Sigmoid colon (tissue), 7 donors: ENCODE data around the gene DZIP1. TPM values are rescaled to one million over a fixed set of nuclear protein-coding genes. Genes with fewer than 3 reads are reported as not detected.

Experiments
- DNase-seq: peaks from one replicate; pipeline ENCODE4 v3.0.0-alpha.2; 2019
- H3K27ac ChIP-seq, 4 donors: fragments of 200-600 bp; sonication (generic); one replicate each; pipeline ENCODE4 v1.5.1; 2016 to 2019; ENCODE audit warnings: mild to moderate bottlenecking in 1 of 4
- H3K27me3 ChIP-seq, 3 donors: fragments of 200-600 bp; sonication (generic); one replicate each; pipeline ENCODE4 v1.5.1; 2019; ENCODE audit warnings: mild to moderate bottlenecking in 1 of 3
- H3K36me3 ChIP-seq, 4 donors: fragments of 200-600 bp; sonication (generic); one replicate each; pipeline ENCODE4 v1.5.1; 2016 to 2019
- H3K4me1 ChIP-seq, 4 donors: fragments of 200-600 bp; sonication (generic); one replicate each; pipeline ENCODE4 v1.5.1; 2017 to 2019
- H3K4me3 ChIP-seq, 4 donors: fragments of 200-600 bp; sonication (generic); one replicate each; pipeline ENCODE4 v1.5.1; 2017 to 2019; ENCODE audit warnings: mild to moderate bottlenecking in 2 of 4, moderate library complexity in 1 of 4
- H3K9me3 ChIP-seq, 4 donors: fragments of 200-600 bp in 3 of 4; sonication (generic) in 3 of 4; one replicate each; pipeline versions ENCODE4 v1.5.1 to v1.6.1; 2013 to 2019
- CTCF ChIP-seq, 4 experiments: fragments of 450-650 bp in 3 of 4; fragments of 200-600 bp in 1 of 4; IDR thresholded peaks; one replicate each; pipeline ENCODE4 v1.5.1; 2016 to 2019; ENCODE audit warnings: antibody characterized with exemption in 4 of 4, mild to moderate bottlenecking in 3 of 4, moderate library complexity in 2 of 4
- EP300 ChIP-seq, 4 donors: sonication (generic); formaldehyde crosslinking; IDR thresholded peaks; one replicate each; pipeline ENCODE4 v1.6.1; 2017; ENCODE audit warnings: antibody characterized with exemption in 4 of 4
- POLR2A ChIP-seq, 2 donors: fragments of 450-650 bp; IDR thresholded peaks; one replicate each; pipeline ENCODE4 v1.6.1; 2016; ENCODE audit warnings: antibody characterized with exemption in 2 of 2, mild to moderate bottlenecking in 2 of 2, moderate library complexity in 2 of 2
- POLR2AphosphoS5 ChIP-seq, 4 donors: sonication (generic); formaldehyde crosslinking; IDR thresholded peaks; one replicate each; pipeline ENCODE4 v1.6.1; 2017; ENCODE audit warnings: antibody characterized with exemption in 4 of 4
- WGBS, 2 donors: extraction: QIAGEN DNeasy Blood & Tissue Kit; methylation state at CpG; one replicate each; pipeline ENCODE4 v1.1.7; 2013; 5-methylcytosine and 5-hydroxymethylcytosine counted together
- intact Hi-C: fragments of 100-400 bp; cut with DNase I; formaldehyde crosslinking; loops from one replicate; pipeline ENCODE4 v1.15.1; 2023
- polyA plus RNA-seq, 3 donors: library from polyadenylated mRNA; stranded (reverse); fragments of 200-250 nt; gene quantifications; one replicate each; pipeline ENCODE4 v1.2.3, GENCODE V29; 2013
- total RNA-seq, 4 donors: library from RNA; depleted of rRNA; stranded (reverse); fragments of >200 nt; gene quantifications; one replicate each; pipeline ENCODE4 v1.1.0, GENCODE V29; 2016
- donor health status: healthy with polysubstance abuse.
- donor health status: Bipolar disorder and iron deficiency.
- donor health status: healthy.

Gene DZIP1
- total and polyA plus RNA-seq, 7 donors, result 1.8 to 41.8 (median 17.5) TPM

DNA sequence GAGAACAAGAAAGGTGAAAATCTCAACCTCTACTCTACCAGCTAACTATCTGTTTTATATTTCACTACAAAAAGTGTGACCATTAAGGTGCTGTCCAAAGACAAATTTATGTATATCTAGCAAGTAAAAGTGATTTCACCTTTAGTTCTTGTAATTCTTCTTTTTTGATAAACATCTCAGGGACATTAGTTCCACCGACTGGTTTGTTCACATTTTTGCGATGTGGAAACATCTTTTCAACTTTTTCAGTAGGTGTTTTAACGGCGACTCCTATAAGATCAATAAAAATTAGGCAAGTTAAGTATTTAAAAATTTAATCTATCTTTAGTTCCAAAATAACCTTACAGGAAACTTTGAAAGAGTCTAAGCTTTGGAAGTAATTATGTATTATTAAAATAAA lies 58.6 kb downstream of the DZIP1 start:
- no peaks in the 10 kb centered on the region for H3K9me3 ChIP-seq
- WGBS, 2 donors, result 89 to 91% methylated on average over 4 of the region's 4 CpGs
- no peak overlapping the region for H3K4me3 ChIP-seq
- no peak overlapping the region for H3K27ac ChIP-seq
- no peaks in the 10 kb centered on the region for H3K27me3 ChIP-seq
- DNase-seq, result no peak
- TF ChIP-seq POLR2A (IDR thresholded peaks at IDR 0.05), result no peak
- no peak for TF ChIP-seq CTCF (IDR thresholded peaks at IDR 0.05)
- no peak for TF ChIP-seq POLR2AphosphoS5 (IDR thresholded peaks at IDR 0.05)
- TF ChIP-seq EP300 (IDR thresholded peaks at IDR 0.05), result no peak
- intact Hi-C loops, result no loop called here
- peaks cover 7 to 95% (median 14%) of the 10 kb centered on the region in 4 donors for H3K36me3 ChIP-seq
- H3K4me1 ChIP-seq, result no peaks in the 10 kb centered on the region

DNA sequence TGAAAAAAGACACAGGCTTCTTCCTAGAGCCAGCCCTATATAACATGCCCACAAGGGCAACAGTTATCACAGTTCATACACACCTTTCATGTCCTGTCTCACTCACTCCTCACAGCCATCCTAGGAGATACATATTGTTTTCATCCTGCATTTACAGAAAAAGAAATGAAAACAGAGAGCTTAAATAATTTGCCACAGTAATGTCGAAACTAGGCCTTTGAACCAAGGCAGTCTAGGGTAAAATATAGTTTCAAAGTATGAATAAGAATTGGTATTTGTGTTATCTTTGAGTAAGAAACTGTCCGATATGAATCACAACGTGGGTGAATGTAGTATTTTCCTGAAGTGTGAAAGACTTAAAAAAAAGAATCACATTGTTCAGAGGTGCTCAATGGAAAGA lies 65.2 kb downstream of the DZIP1 start:
- TF ChIP-seq POLR2AphosphoS5 (IDR thresholded peaks at IDR 0.05) (no peak), EP300 (IDR thresholded peaks at IDR 0.05) (no peak), CTCF (IDR thresholded peaks at IDR 0.05) (no peak), POLR2A (IDR thresholded peaks at IDR 0.05) (no peak)
- Histone ChIP-seq H3K36me3 (peaks cover 0 to 53% (median 8%) of the 10 kb centered on the region in 4 donors), H3K9me3 (no peaks in the 10 kb centered on the region), H3K4me3 (no peak overlapping the region), H3K27ac (no peak overlapping the region), H3K4me1 (no peaks in the 10 kb centered on the region), H3K27me3 (no peaks in the 10 kb centered on the region)
- no peak for DNase-seq
- WGBS, 2 donors, result 81 to 88% methylated on average over 3 of the region's 3 CpGs
- intact Hi-C loops, result no loop called here

DNA sequence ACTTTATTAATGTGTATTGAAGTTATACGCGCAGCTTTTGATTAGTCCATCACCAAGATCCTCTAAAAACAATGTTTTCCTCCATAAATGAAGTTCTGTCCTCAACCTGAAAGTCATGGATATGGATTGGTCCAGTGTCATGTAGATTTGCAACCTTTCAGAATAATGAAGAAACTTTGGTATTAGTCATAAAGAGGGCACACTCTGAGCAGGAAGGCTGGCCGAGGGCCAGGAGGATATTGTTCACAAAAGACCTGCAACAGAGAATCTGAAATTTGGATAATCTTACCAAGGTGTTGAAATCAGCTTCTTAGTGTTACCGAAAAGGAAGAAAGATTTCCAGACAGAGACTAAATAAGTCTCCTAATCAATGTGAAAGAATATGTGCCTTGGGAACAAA lies 71.3 kb downstream of the DZIP1 start:
- Histone ChIP-seq H3K36me3 (no peaks in the 10 kb centered on the region), H3K9me3 (no peaks in the 10 kb centered on the region), H3K4me3 (no peak overlapping the region), H3K4me1 (no peaks in the 10 kb centered on the region), H3K27me3 (no peaks in the 10 kb centered on the region), H3K27ac (no peak overlapping the region)
- intact Hi-C loops, result no loop called here
- no peak for DNase-seq
- TF ChIP-seq POLR2AphosphoS5 (IDR thresholded peaks at IDR 0.05) (no peak), EP300 (IDR thresholded peaks at IDR 0.05) (no peak), POLR2A (IDR thresholded peaks at IDR 0.05) (no peak), CTCF (IDR thresholded peaks at IDR 0.05) (no peak)
- WGBS, 2 donors, result 92 to 93% methylated on average over 4 of the region's 4 CpGs

DNA sequence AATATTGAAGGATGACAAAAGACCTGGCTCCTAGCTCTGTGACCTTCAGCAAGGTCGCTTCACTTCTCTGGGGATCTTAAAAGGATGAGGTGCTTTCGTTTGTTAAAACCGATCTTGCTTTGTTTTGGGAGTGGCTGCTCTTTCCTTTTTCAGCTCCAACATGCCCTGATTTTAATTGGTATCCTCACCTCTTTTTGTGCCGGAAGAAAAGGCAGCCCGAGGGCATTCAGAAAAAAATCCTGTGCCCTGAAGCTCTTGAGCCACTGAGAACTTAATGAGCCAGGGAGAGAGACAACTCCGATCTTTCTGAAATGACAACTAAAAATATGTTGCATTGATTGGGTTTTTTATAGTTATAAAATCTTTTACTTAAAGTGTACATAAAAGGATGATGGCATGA lies 72.6 kb downstream of the DZIP1 start:
- 69 to 82% methylated on average over 6 of the region's 6 CpGs for WGBS, 2 donors
- Histone ChIP-seq H3K27me3 (no peaks in the 10 kb centered on the region), H3K9me3 (no peaks in the 10 kb centered on the region), H3K36me3 (no peaks in the 10 kb centered on the region), H3K27ac (no peak overlapping the region), H3K4me1 (no peaks in the 10 kb centered on the region), H3K4me3 (no peak overlapping the region)
- no peak for DNase-seq
- intact Hi-C loops, result no loop called here
- TF ChIP-seq POLR2AphosphoS5 (IDR thresholded peaks at IDR 0.05), result no peak
- no peak for TF ChIP-seq POLR2A (IDR thresholded peaks at IDR 0.05)
- no peak for TF ChIP-seq EP300 (IDR thresholded peaks at IDR 0.05)
- no peak for TF ChIP-seq CTCF (IDR thresholded peaks at IDR 0.05)

DNA sequence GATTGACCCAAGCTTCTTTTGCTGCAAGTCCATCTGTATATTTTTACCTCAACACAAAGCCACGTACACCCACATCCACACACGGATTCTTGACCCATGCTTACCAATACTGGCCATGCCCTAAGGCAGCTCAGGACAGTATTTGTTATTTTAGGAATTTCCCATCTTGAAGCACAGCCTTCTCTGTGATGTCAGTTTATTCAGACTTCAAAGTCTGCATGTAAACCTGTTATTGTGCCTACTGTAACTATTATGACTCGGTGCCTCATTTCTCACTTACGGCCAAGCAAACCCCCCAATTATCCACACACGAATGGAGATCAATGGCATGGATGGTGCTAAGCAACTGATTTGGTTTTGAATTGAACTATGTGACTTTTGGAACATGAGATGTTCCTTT lies 74.5 kb downstream of the DZIP1 start:
- intact Hi-C loops, result no loop called here
- no peaks in the 10 kb centered on the region for H3K4me1 ChIP-seq
- no peaks in the 10 kb centered on the region for H3K36me3 ChIP-seq
- H3K9me3 ChIP-seq, result no peaks in the 10 kb centered on the region
- no peak overlapping the region for H3K4me3 ChIP-seq
- WGBS, 2 donors, result 85 to 86% methylated on average over 5 of the region's 5 CpGs
- no peak overlapping the region for H3K27ac ChIP-seq
- H3K27me3 ChIP-seq, result no peaks in the 10 kb centered on the region
- no peak for TF ChIP-seq POLR2A (IDR thresholded peaks at IDR 0.05)
- no peak for TF ChIP-seq POLR2AphosphoS5 (IDR thresholded peaks at IDR 0.05)
- no peak for TF ChIP-seq CTCF (IDR thresholded peaks at IDR 0.05)
- no peak for TF ChIP-seq EP300 (IDR thresholded peaks at IDR 0.05)
- no peak for DNase-seq
